HG03159 (cell line): ENCODE measurements around the gene CYP27C1.
A peak's percentile ranks its signal among the peaks of the same experiment; 100 is the strongest.
"Not testable (repeated sequence)": the region's sequence is repeated elsewhere in the genome, so short reads cannot be mapped to it uniquely, and the experiment has no call there.

ENCODE experiments used
- ATAC-seq: cut with Tn5 transposase; IDR thresholded peaks from one replicate; pipeline ENCODE4 v1.9.1; 2021; ENCODE audit warnings: mild to moderate bottlenecking, moderate library complexity; ENCODE audit not compliant: unreplicated experiment

CYP27C1 gene

GRCh38 chr2:127220102-127220767 lies at the start of gene CYP27C1:
TSS of gene CYP27C1 (minus strand) at chr2:127220299. CDS start at chr2:127220270, 29 bp downstream.
- no peak for ATAC-seq

DNA sequence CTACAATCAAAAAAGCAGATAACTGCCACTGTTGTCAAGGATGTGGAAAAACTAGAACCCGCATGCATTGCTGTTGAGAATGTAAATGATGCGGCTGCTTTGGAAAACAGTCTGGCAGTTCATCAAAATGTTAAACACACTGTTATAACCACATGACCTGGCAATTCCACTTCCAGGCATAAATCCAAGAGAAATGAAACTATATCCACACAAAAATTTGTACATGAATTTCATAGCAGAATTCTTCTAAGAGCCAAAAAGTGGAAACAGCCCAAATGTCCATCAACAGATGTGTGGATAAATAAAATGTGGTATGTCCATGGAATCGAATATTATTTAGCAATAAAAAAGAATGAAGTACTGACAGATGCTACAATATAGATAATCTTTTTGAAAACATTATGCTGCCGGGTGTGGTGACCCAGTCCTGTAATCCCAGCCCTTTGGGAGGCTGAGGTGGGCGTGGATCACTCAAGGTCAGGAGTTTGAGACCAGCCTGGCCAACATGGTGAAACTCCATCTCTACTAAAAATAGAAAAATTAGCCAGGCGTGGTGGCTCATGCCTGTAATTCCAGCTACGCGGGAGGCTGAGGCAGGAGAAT lies 41.8 kb upstream of the CYP27C1 start:
- no peak for ATAC-seq

DNA sequence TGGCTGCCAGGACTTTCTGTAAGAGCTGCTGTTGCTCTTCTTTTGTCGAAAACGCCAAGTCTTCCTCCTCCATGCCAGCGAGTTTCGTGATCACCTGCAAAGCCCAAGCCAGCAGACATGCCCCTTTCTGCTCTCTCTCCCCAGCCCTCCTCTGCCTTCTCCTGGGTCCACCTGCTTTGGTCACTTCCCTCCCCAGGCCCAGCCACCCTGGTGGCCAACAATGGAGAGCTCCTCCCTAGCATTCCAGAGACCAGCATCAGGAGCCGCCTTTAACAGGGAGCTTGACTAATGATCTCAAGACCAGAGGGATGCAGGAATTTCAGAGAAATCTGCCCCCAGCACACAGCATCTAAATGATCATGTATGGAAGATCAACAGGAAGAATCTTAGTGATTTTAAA lies 39.3 kb upstream of the CYP27C1 start:
- no peak for ATAC-seq

- ATAC-seq, result no peak
Observed at GRCh38 chr2:127256866-127257265, 36.8 kb upstream of the CYP27C1 start.

DNA sequence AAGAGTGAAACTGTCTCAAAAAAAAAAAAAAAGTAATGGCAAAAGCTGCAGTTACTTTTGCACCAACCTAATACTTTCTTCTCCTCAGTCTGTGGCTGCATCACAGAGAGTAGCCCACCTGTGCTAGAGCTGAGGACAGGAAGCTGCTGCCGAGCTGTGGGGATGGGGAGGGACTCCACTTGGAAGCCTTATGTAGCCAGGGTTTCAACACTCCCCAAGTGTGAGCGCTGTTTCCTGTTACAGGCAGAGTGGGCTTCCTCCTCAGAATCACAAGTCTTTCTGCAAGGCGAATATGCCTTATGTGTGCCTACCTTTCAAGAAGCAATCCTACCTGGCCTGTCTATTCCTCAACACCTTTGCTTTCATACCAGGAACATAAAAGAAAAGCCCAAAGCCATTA lies 36.3 kb upstream of the CYP27C1 start:
- no peak for ATAC-seq

DNA sequence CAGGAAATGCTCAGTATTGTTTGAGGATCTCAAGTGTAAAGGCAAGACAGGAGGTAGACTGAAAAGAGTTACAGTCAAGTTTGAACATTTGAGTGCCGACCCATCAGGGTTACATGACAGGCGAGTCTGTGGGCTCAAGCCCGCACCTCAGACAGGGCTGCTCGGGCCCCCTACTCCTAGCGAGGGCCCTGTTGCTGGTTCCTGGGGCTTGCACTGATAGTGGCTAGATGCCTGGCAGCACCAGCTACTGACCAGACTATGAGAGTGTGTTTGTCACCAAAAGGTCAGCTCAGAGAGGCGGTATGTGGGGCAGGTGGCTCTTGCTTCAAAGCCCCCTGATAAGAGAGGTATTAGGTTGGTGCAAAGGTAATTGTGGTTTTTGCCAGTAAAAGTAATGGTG lies 35.6 kb upstream of the CYP27C1 start:
- no peak for ATAC-seq

GRCh38 chr2:127255146-127255545 lies 35.0 kb upstream of the CYP27C1 start:
- ATAC-seq, result no peak

GRCh38 chr2:127254386-127254981 lies 34.4 kb upstream of the CYP27C1 start:
- no peak for ATAC-seq

GRCh38 chr2:127241184-127241583 lies 21.1 kb upstream of the CYP27C1 start:
- not testable (repeated sequence) for ATAC-seq

GRCh38 chr2:127239395-127239794 lies 19.3 kb upstream of the CYP27C1 start:
- no peak for ATAC-seq

- ATAC-seq, result not testable (repeated sequence)
Observed at GRCh38 chr2:127237768-127238167, 17.7 kb upstream of the CYP27C1 start.

- no peak for ATAC-seq
Observed at GRCh38 chr2:127235082-127235702, 15.1 kb upstream of the CYP27C1 start.

DNA sequence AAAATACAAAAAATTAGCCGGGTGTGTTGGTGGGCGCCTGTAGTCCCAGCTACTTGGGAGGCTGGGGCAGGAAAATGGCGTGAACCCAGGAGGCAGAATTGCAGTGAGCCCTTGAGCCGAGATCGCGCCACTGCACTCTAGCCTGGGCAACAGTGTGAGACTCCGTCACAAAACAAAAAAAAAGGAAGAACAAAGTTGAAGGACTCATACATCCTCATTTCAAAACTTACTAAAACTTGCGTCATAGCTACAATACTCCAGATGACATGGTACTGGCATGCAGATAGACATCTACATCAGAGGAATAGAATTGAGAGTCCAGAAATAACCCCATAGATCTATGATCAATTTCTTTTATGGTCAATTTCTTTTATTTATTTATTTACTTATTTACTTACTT lies 13.6 kb upstream of the CYP27C1 start:
- ATAC-seq, result no peak

DNA sequence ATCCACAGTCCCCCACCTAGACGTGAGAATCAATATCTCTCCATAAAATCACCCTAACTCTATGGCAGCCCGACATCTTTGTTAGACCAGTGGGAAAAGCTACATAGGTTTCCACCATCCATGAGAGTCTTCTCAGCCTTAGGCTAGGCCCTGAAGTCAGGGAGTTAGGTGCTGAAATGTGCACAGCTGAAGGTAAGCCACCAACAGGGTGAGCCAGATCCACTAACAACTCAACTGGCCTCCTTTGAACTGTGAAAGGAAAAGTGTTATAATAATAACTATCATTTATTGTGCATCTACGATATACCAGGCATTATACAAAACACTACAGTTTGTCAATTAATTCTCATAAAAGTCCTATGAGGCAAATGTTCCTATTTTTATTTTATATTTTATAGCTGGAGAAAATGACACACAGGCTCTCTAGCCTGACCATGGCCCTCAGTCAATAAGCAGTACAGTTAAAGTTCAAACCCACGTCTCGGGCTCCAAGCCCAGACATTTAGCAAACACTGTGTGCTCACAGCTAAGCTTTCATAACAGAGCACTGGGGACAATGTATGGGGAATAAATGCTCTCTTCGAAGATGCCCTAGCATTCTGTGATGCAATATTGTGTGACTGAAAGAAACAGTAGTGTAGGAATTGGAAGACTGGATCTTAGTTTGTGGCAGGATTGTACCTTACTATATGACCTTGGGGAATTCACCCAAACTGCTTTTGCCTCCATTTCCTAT lies 11.2 kb upstream of the CYP27C1 start:
- no peak for ATAC-seq

- ATAC-seq, result no peak
Observed at GRCh38 chr2:127229555-127229954, 9.5 kb upstream of the CYP27C1 start.

GRCh38 chr2:127228102-127228501 lies 8.0 kb upstream of the CYP27C1 start:
- ATAC-seq, result no peak

DNA sequence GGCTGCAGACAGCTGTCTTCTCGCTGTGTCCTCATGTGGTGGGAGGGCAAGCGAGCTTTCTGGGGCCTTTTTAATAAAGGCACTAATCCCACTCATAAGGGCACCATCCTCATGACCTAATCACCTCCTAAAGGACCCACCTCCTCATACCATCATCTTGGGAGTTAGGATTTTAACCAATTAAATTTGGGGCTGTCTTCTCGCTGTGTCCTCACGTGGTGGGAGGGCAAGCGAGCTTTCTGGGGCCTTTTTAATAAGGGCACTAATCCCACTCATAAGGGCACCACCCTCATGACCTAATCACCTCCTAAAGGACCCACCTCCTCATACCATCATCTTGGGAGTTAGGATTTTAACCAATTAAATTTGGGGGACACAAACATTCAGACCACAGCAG lies 7.2 kb upstream of the CYP27C1 start:
- ATAC-seq, result not testable (repeated sequence)

DNA sequence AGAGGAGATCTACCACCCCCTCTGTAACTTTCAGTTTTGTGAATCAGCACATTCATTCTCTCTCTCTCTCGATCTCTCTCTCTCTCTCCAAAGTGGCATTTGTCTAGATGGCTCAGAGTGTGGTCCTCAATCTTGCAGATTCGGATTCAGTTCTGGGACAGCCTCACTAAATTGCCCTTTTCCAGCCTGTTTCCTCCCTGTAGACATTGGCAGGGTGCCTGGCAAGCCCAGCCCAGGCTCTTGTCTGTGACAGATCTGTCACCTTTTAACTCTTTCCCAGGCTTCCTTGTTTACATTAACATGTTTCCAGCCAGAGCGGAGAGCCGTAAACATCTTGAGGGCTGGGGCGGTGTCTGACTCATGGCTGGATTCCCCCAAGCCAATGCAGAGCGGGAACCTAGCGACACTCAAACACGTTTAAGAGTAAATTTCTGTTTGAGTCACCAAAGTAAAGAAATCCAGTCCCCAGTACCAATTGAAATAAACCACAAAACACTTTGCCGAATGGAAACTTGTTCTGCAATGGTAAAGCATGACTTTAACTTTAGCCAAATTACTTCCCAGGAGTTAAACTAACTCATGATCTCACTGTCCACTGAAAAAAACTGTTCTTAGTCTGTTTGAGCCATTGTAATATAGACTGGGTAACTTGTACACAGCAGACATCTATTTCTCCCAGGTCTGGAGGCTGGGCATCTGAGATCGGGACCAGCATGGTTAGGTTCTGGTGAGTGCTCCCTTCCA lies 6.6 kb upstream of the CYP27C1 start:
- peak; percentile 69 for ATAC-seq

GRCh38 chr2:127226132-127226519 lies 6.0 kb upstream of the CYP27C1 start:
- no peak for ATAC-seq

GRCh38 chr2:127225186-127225960 lies 5.3 kb upstream of the CYP27C1 start:
- no peak for ATAC-seq
